K562 (cell line): ENCODE measurements around the gene LMTK2. TPM values are rescaled to one million over a fixed set of nuclear protein-coding genes. Genes with fewer than 3 reads are reported as not detected.

Experiments used
- ERF ChIP-seq: fragments of 450-650 bp; formaldehyde crosslinking; IDR thresholded peaks from 2 replicates; pipeline ENCODE4 v1.4.0; 2020; ENCODE audit warnings: mild to moderate bottlenecking, mixed read lengths
- polyA plus RNA-seq, 8 experiments: library from polyadenylated mRNA; depleted of rRNA in 4 of 8; stranded (reverse) in 5 of 8; unstranded in 3 of 8; fragments of >200 nt; fragmentation: Nextera tagmentation in 2 of 8; fragmentation: Illumina TruSeq in 1 of 8; extraction: Ambion mirVana in 2 of 8; extraction: Trizol in 1 of 8; gene quantifications; 2 replicates each; pipeline versions ENCODE4 v1.2.1 to v1.2.3, GENCODE V29; 2011 to 2014; ENCODE audit warnings: inconsistent platforms in 1 of 8, missing spikeins in 1 of 8
- total RNA-seq, 7 experiments: library from RNA; depleted of rRNA in 6 of 7; stranded (reverse); fragments of >200 nt in 6 of 7; fragmentation: Illumina TruSeq in 2 of 7; extraction: Trizol in 2 of 7; gene quantifications; 2 replicates each; pipeline versions ENCODE4 v1.2.1 to v1.2.3, GENCODE V29; 2011 to 2021; ENCODE audit warnings: low replicate concordance in 1 of 7
- TF ChIP-seq, protein P1 (sequence below): fragments of 250-450 bp; sonication (Bioruptor Pico); IDR thresholded peaks from 2 replicates; pipeline ENCODE4 v1.4.0; 2020

The LMTK2 gene
- total and polyA plus RNA-seq, 9 of the 15 experiments (the other 6 are each of a cell fraction or from before 2014, with no cell fraction given) = 0.78 to 16.4 (median 6.3) TPM

DNA sequence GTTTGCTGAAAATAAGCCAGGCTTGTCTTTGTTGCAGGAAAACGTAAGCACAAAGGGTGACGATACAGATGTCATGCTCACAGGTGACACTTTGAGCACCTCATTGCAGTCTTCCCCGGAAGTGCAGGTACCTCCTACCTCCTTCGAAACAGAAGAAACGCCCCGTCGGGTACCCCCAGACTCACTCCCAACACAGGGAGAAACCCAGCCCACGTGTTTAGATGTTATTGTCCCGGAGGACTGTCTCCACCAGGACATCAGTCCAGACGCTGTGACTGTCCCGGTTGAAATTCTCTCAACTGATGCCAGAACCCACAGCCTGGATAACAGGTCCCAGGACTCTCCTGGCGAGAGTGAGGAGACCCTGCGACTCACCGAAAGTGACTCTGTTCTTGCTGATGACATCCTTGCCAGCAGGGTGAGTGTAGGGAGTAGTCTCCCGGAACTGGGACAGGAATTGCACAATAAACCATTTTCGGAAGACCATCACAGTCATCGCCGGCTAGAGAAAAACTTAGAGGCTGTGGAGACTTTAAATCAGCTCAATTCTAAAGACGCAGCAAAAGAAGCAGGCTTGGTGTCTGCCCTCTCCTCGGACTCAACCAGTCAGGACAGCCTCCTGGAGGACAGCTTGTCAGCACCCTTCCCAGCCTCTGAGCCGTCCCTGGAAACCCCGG, 86.3 kb downstream of the LMTK2 start (continued):
- TF ChIP-seq, protein P1, sequence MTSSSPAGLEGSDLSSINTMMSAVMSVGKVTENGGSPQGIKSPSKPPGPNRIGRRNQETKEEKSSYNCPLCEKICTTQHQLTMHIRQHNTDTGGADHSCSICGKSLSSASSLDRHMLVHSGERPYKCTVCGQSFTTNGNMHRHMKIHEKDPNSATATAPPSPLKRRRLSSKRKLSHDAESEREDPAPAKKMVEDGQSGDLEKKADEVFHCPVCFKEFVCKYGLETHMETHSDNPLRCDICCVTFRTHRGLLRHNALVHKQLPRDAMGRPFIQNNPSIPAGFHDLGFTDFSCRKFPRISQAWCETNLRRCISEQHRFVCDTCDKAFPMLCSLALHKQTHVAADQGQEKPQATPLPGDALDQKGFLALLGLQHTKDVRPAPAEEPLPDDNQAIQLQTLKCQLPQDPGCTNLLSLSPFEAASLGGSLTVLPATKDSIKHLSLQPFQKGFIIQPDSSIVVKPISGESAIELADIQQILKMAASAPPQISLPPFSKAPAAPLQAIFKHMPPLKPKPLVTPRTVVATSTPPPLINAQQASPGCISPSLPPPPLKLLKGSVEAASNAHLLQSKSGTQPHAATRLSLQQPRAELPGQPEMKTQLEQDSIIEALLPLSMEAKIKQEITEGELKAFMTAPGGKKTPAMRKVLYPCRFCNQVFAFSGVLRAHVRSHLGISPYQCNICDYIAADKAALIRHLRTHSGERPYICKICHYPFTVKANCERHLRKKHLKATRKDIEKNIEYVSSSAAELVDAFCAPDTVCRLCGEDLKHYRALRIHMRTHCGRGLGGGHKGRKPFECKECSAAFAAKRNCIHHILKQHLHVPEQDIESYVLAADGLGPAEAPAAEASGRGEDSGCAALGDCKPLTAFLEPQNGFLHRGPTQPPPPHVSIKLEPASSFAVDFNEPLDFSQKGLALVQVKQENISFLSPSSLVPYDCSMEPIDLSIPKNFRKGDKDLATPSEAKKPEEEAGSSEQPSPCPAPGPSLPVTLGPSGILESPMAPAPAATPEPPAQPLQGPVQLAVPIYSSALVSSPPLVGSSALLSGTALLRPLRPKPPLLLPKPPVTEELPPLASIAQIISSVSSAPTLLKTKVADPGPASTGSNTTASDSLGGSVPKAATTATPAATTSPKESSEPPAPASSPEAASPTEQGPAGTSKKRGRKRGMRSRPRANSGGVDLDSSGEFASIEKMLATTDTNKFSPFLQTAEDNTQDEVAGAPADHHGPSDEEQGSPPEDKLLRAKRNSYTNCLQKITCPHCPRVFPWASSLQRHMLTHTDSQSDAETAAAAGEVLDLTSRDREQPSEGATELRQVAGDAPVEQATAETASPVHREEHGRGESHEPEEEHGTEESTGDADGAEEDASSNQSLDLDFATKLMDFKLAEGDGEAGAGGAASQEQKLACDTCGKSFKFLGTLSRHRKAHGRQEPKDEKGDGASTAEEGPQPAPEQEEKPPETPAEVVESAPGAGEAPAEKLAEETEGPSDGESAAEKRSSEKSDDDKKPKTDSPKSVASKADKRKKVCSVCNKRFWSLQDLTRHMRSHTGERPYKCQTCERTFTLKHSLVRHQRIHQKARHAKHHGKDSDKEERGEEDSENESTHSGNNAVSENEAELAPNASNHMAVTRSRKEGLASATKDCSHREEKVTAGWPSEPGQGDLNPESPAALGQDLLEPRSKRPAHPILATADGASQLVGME (CRISPR knock-in tag) = no peak
- TF ChIP-seq ERF (CRISPR knock-in tag) = no peak
